ENCODE data around the gene CEACAM8.
A peak's percentile ranks its signal among the peaks of the same experiment; 100 is the strongest.

CEACAM8 gene

DNA sequence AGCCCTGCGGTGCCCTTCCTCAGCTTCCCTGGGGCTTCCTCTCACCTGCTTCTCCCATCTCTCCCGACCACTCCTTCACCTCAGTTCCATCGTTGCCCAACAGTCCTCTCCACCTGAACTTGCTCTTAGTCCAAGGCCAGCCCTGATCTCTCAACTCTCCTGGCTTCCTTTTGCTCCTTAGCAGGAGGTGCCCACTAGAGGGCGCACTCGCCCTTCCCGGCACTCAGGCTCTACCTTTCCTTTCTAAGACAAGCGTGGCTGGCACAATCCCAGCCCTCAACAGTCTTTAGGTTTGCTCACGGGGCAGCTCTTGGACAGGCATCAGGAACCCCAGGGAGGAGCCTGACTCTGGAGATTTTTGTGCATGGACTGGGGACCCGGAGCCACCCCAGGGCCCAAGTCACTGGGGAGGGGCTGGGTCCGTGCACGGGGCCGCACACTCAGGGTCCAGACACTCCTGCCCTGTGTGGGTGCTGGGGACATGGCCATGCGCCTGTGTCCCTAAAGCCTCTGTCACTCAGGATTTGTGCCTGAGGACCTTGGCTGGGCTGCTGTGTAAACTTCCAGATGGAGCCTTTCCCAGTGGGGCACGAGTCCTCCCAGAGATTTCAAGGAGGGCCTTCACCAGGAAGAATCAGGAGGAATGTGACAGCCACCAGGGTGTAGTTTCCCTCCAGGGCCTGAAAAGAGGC is 12.1 kb upstream of the CEACAM8 start:
- TF ChIP-seq SIN3A (IDR thresholded peaks at IDR 0.05; ENCODE audit: borderline replicate concordance, insufficient read depth, low read length) (no peak), TAF1 (IDR thresholded peaks at IDR 0.05; ENCODE audit: borderline replicate concordance, insufficient read depth, low read length) (no peak), FOXP2 (optimal IDR thresholded peaks at IDR 0.05; ENCODE audit: borderline replicate concordance, extremely low read depth, extremely low read length, insufficient read depth) (no peak), POLR2AphosphoS5 (IDR thresholded peaks at IDR 0.05; ENCODE audit: low read depth, low read length) (no peak)
- TF ChIP-seq, protein P1, sequence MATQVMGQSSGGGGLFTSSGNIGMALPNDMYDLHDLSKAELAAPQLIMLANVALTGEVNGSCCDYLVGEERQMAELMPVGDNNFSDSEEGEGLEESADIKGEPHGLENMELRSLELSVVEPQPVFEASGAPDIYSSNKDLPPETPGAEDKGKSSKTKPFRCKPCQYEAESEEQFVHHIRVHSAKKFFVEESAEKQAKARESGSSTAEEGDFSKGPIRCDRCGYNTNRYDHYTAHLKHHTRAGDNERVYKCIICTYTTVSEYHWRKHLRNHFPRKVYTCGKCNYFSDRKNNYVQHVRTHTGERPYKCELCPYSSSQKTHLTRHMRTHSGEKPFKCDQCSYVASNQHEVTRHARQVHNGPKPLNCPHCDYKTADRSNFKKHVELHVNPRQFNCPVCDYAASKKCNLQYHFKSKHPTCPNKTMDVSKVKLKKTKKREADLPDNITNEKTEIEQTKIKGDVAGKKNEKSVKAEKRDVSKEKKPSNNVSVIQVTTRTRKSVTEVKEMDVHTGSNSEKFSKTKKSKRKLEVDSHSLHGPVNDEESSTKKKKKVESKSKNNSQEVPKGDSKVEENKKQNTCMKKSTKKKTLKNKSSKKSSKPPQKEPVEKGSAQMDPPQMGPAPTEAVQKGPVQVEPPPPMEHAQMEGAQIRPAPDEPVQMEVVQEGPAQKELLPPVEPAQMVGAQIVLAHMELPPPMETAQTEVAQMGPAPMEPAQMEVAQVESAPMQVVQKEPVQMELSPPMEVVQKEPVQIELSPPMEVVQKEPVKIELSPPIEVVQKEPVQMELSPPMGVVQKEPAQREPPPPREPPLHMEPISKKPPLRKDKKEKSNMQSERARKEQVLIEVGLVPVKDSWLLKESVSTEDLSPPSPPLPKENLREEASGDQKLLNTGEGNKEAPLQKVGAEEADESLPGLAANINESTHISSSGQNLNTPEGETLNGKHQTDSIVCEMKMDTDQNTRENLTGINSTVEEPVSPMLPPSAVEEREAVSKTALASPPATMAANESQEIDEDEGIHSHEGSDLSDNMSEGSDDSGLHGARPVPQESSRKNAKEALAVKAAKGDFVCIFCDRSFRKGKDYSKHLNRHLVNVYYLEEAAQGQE (IDR thresholded peaks at IDR 0.05; ENCODE audit: insufficient read depth in 1 of 2, low read depth in 2 of 2, low read length in 2 of 2), result no peak

DNA sequence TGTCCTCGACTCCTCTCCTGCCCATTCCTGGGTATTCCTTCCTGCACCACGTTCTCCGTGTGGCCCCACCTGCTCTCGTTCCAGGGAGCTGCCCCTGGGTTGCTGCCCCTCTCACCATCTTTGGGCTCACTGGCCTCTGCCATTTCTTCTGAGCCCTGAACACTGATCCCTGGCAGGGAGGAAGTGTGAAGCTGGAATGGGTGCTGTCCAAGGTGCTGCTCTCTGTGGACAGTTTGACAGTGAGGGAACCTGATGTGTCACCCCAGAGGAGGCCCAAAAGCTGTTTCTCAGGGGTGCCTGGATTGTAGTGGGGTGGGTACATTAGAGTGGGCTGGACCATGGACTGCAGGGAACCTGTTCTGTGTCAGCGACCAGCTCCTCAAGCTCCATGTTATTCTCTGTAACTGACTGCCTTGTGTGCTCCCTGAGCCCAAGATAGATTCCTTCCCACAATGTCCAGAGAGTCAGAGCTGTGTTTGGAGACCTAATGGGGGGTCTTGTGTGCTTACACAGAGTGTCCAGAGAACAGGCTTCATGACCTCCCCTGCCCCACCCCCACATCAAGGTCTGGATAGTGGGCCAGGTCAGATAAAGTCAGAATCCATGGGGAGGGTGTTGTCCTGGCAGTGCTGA is 7.2 kb upstream of the CEACAM8 start:
- TF ChIP-seq TAF1 (IDR thresholded peaks at IDR 0.05; ENCODE audit: borderline replicate concordance, insufficient read depth, low read length), result no peak
- TF ChIP-seq, protein P1 (IDR thresholded peaks at IDR 0.05; ENCODE audit: insufficient read depth in 1 of 2, low read depth in 2 of 2, low read length in 2 of 2), result peak; percentile 93 to 96
- TF ChIP-seq POLR2AphosphoS5 (IDR thresholded peaks at IDR 0.05; ENCODE audit: low read depth, low read length), result no peak
- no peak for TF ChIP-seq FOXP2 (optimal IDR thresholded peaks at IDR 0.05; ENCODE audit: borderline replicate concordance, extremely low read depth, extremely low read length, insufficient read depth)
- TF ChIP-seq SIN3A (IDR thresholded peaks at IDR 0.05; ENCODE audit: borderline replicate concordance, insufficient read depth, low read length), result no peak

DNA sequence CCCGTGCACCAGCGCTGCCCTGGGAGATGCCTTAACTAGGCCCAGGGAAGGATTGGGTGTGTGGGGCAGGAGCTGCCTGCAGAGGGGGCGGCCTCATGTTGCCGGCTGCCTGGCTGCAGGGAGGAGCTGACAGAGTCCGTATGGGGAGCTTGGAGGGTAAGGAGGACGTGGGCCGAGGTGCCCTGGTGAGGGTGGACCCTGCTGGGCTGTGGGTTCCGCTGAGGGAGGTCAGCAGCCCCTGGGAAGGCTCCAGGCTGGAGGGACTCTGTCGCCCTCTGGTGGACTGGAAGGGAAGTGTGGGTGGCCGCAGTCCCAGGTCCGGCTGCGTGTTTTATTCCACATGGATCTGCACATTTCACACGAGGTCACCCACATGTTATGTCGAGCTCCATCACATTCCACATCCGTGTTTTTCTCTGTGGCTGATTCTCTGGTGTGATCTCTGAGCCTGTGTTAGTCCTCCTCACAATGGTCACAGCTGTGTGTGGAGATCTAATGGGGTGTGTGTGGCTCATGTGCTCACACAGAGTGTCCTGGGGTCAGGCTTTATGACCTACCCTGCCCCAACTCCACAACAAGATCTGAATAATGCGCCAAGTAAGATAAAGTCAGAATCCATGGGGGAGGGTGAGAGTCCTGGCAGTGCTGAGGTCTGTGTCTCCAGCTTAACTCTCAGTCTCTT is 1.8 kb upstream of the CEACAM8 start:
- no peak for TF ChIP-seq POLR2AphosphoS5 (IDR thresholded peaks at IDR 0.05; ENCODE audit: low read depth, low read length)
- TF ChIP-seq SIN3A (IDR thresholded peaks at IDR 0.05; ENCODE audit: borderline replicate concordance, insufficient read depth, low read length), result no peak
- no peak for TF ChIP-seq FOXP2 (optimal IDR thresholded peaks at IDR 0.05; ENCODE audit: borderline replicate concordance, extremely low read depth, extremely low read length, insufficient read depth)
- TF ChIP-seq, protein P1 (IDR thresholded peaks at IDR 0.05; ENCODE audit: insufficient read depth in 1 of 2, low read depth in 2 of 2, low read length in 2 of 2), result no peak
- TF ChIP-seq TAF1 (IDR thresholded peaks at IDR 0.05; ENCODE audit: borderline replicate concordance, insufficient read depth, low read length), result no peak

DNA sequence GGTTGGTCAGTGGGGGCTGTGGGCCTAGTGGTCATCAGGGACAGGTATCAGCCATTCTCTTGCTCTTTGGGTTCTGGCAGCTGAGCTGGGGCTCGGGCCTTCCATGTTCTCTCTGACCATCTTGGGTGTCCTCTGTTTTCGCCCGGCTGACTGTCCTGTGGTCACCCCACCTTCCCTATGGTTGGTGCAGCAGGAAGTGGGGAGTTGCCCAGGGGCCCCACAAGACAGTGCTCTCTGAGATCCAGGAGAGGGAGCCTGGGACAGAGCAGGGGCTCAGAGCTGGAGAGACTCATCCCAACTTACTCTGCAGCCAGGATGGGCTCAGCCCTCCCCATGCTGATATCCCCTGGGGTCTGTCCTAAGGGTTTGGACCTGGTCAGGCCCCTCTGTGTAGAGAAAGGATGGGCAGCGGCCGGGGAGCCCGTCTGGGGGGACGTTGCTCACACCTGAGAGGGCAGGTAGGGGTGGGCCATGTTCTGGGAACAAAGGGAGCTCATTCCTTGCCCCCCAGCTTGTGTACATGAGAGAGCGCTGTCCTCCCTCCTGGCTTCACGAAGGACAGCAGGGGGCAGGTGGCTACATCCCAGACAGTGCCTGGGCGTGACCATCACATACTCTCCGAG is 937 bp upstream of the CEACAM8 start:
- TF ChIP-seq, protein P1 (IDR thresholded peaks at IDR 0.05; ENCODE audit: insufficient read depth in 1 of 2, low read depth in 2 of 2, low read length in 2 of 2), result no peak
- TF ChIP-seq TAF1 (IDR thresholded peaks at IDR 0.05; ENCODE audit: borderline replicate concordance, insufficient read depth, low read length) (no peak), POLR2AphosphoS5 (IDR thresholded peaks at IDR 0.05; ENCODE audit: low read depth, low read length) (no peak), FOXP2 (optimal IDR thresholded peaks at IDR 0.05; ENCODE audit: borderline replicate concordance, extremely low read depth, extremely low read length, insufficient read depth) (no peak), SIN3A (IDR thresholded peaks at IDR 0.05; ENCODE audit: borderline replicate concordance, insufficient read depth, low read length) (no peak)
